MM.1S (cell line): ENCODE measurements around the gene EXOC4.

Source experiments
- DNase-seq: peaks from one replicate; pipeline ENCODE4 v3.0.0-alpha.2; 2015
- H2AFZ ChIP-seq: fragments of 300-600 bp; sonication (generic); 2 replicates; pipeline ENCODE4 v1.6.0; 2016; ENCODE audit warnings: antibody characterized with exemption, low read length
- H3F3A ChIP-seq: fragments of 300-600 bp; sonication (generic); 2 replicates; pipeline ENCODE4 v1.6.1; 2016; ENCODE audit warnings: mild to moderate bottlenecking, antibody characterized with exemption, low read length, moderate library complexity, mixed read lengths; ENCODE audit not compliant: insufficient read depth
- H3K27ac ChIP-seq: fragments of 300-600 bp; sonication (generic); 2 replicates; pipeline ENCODE4 v1.5.1; 2016; ENCODE audit warnings: mild to moderate bottlenecking, low read length
- H3K27me3 ChIP-seq: fragments of 300-600 bp; sonication (generic); replicated peaks from 2 replicates; pipeline ENCODE4 v1.6.0; 2016; ENCODE audit warnings: low read length; ENCODE audit not compliant: insufficient read depth
- H3K36me3 ChIP-seq: fragments of 300-600 bp; sonication (generic); replicated peaks from 2 replicates; pipeline ENCODE4 v1.6.1; 2016; ENCODE audit warnings: mild to moderate bottlenecking, low read length, mixed read lengths; ENCODE audit not compliant: insufficient read depth
- H3K4me1 ChIP-seq: fragments of 300-600 bp; sonication (generic); 2 replicates; pipeline ENCODE4 v1.6.1; 2016; ENCODE audit warnings: low read length, mixed read lengths
- H3K4me2 ChIP-seq: fragments of 300-600 bp; sonication (generic); 2 replicates; pipeline ENCODE4 v1.6.0; 2016; ENCODE audit warnings: low read depth, low read length
- H3K4me3 ChIP-seq: fragments of 300-600 bp; sonication (generic); 2 replicates; pipeline ENCODE4 v1.5.1; 2016; ENCODE audit warnings: low read length, mixed read lengths
- H3K79me2 ChIP-seq: fragments of 300-600 bp; sonication (generic); 2 replicates; pipeline ENCODE4 v1.6.1; 2016; ENCODE audit warnings: mixed run types, low read length, mixed read lengths
- H3K9ac ChIP-seq: fragments of 300-600 bp; sonication (generic); 2 replicates; pipeline ENCODE4 v1.6.1; 2016; ENCODE audit warnings: low read length, mixed read lengths
- H3K9me2 ChIP-seq: fragments of 300-600 bp; sonication (generic); replicated peaks from 2 replicates; pipeline ENCODE4 v1.6.1; 2016; ENCODE audit warnings: mild to moderate bottlenecking, low read length, mixed read lengths; ENCODE audit not compliant: insufficient read depth
- H3K9me3 ChIP-seq: fragments of 300-600 bp; sonication (generic); replicated peaks from 2 replicates; pipeline ENCODE4 v1.6.1; 2016; ENCODE audit warnings: mild to moderate bottlenecking, low read length, mixed read lengths; ENCODE audit not compliant: insufficient read depth
- H4K20me1 ChIP-seq: fragments of 300-600 bp; sonication (generic); 2 replicates; pipeline ENCODE4 v1.6.1; 2016; ENCODE audit warnings: mild to moderate bottlenecking, low read length, moderate library complexity, mixed read lengths; ENCODE audit not compliant: insufficient read depth
- CTCF ChIP-seq: fragments of 300-600 bp; sonication (generic); IDR thresholded peaks from 2 replicates; pipeline ENCODE4 v1.5.1; 2016; ENCODE audit warnings: antibody characterized with exemption, low read length, mixed read lengths
- EZH2 ChIP-seq: fragments of 300-600 bp; sonication (generic); optimal IDR thresholded peaks from 2 replicates; pipeline ENCODE3; 2017; ENCODE audit warnings: low read depth, mild to moderate bottlenecking, antibody characterized with exemption, low read length, mixed read lengths
- EZH2phosphoT487 ChIP-seq: fragments of 300-600 bp; sonication (generic); IDR thresholded peaks from 2 replicates; pipeline ENCODE4 v1.6.1; 2018; ENCODE audit warnings: antibody characterized with exemption, low read length

The EXOC4 gene

GRCh38 chr7:133703547-133703946, 450.7 kb downstream of the EXOC4 start:
- Histone ChIP-seq H3K4me1 (no peaks in the 10 kb centered on the region), H3K4me3 (no peak overlapping the region), H3F3A (no peaks in the 10 kb centered on the region), H3K9me2 (no peaks in the 10 kb centered on the region), H3K36me3 (no peaks in the 10 kb centered on the region), H3K9ac (no peak overlapping the region), H4K20me1 (no peaks in the 10 kb centered on the region), H3K79me2 (no peaks in the 10 kb centered on the region), H3K27me3 (no peaks in the 10 kb centered on the region), H3K27ac (no peak overlapping the region), H2AFZ (no peak overlapping the region), H3K9me3 (no peaks in the 10 kb centered on the region), H3K4me2 (no peak overlapping the region)
- TF ChIP-seq CTCF (no peak), EZH2 (no peak), EZH2phosphoT487 (no peak)
- DNase-seq = no peak

- no peak overlapping the region for H3K27ac ChIP-seq
These were observed 451.6 kb downstream of the EXOC4 start for GRCh38 chr7:133704453-133704852.

GRCh38 chr7:133705596-133705995, 452.7 kb downstream of the EXOC4 start:
- H3K4me1 ChIP-seq = no peaks in the 10 kb centered on the region
- TF ChIP-seq EZH2 = no peak
- no peak for TF ChIP-seq CTCF
- TF ChIP-seq EZH2phosphoT487 = no peak
- H3K4me2 ChIP-seq = no peak overlapping the region
- H4K20me1 ChIP-seq = no peaks in the 10 kb centered on the region
- H3K9ac ChIP-seq = no peak overlapping the region
- no peak overlapping the region for H3K27ac ChIP-seq
- H3K9me3 ChIP-seq = no peaks in the 10 kb centered on the region
- no peak for DNase-seq
- H3F3A ChIP-seq = no peaks in the 10 kb centered on the region
- H3K4me3 ChIP-seq = no peak overlapping the region
- no peaks in the 10 kb centered on the region for H3K9me2 ChIP-seq
- H3K36me3 ChIP-seq = no peaks in the 10 kb centered on the region
- H3K79me2 ChIP-seq = no peaks in the 10 kb centered on the region
- no peak overlapping the region for H2AFZ ChIP-seq
- H3K27me3 ChIP-seq = no peaks in the 10 kb centered on the region

More at GRCh38 chr7:133704453-133704852, 451.6 kb downstream of the EXOC4 start:
- Histone ChIP-seq H3K36me3 (no peaks in the 10 kb centered on the region), H3K79me2 (no peaks in the 10 kb centered on the region), H4K20me1 (no peaks in the 10 kb centered on the region), H3K9me2 (no peaks in the 10 kb centered on the region), H2AFZ (no peak overlapping the region), H3K4me2 (no peak overlapping the region), H3K9me3 (no peaks in the 10 kb centered on the region), H3K4me1 (no peaks in the 10 kb centered on the region), H3K9ac (no peak overlapping the region), H3K4me3 (no peak overlapping the region), H3F3A (no peaks in the 10 kb centered on the region), H3K27me3 (no peaks in the 10 kb centered on the region)
- no peak for DNase-seq
- no peak for TF ChIP-seq CTCF
- no peak for TF ChIP-seq EZH2phosphoT487
- no peak for TF ChIP-seq EZH2
